ENCODE measurements around the gene ZMIZ2.

DNA sequence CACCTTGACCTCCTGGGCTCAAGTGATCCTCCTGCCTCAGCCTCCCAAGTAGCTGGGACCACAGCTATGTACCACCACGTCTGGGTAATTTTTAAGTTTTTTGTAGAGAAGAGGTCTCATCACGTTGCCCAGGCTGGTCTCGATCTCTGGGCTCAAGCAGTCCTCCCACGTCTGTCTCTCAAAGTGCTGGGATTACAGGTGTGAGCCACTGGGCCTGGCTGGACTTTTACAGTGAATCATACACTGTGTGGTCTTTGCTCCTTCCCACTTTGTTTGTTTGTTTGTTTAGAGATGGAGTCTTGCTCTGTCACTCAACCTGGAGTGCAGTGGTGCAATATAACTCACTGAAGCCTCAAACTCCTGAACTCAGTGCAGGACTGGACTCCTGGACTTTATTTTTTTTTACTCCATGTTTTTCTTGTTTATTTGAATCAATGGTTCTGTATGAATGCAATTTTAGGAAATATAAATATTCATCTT, 60.3 kb downstream of the ZMIZ2 start:
- no peak for TF ChIP-seq EZH2 (IDR thresholded peaks at IDR 0.05; ENCODE audit: low read depth, low read length, severe bottlenecking)
- TF ChIP-seq, protein P1, sequence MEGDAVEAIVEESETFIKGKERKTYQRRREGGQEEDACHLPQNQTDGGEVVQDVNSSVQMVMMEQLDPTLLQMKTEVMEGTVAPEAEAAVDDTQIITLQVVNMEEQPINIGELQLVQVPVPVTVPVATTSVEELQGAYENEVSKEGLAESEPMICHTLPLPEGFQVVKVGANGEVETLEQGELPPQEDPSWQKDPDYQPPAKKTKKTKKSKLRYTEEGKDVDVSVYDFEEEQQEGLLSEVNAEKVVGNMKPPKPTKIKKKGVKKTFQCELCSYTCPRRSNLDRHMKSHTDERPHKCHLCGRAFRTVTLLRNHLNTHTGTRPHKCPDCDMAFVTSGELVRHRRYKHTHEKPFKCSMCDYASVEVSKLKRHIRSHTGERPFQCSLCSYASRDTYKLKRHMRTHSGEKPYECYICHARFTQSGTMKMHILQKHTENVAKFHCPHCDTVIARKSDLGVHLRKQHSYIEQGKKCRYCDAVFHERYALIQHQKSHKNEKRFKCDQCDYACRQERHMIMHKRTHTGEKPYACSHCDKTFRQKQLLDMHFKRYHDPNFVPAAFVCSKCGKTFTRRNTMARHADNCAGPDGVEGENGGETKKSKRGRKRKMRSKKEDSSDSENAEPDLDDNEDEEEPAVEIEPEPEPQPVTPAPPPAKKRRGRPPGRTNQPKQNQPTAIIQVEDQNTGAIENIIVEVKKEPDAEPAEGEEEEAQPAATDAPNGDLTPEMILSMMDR (IDR thresholded peaks at IDR 0.05; ENCODE audit: control extremely low read depth in 1 of 3, insufficient read depth in 1 of 3, low read depth in 1 of 3, low read length in 3 of 3): no peak

Data from H1 (cell line).